CD4-positive, CD25-positive, alpha-beta regulatory T cell (primary cell): Measurements from ENCODE around the gene PRKAG1. TPM values are rescaled to one million over a fixed set of nuclear protein-coding genes. Genes with fewer than 3 reads are reported as not detected.

Experiments
- ATAC-seq, 2 donors: fragments of 150-1000 bp; cut with Tn5 transposase; one replicate each; pipeline ENCODE4 v1.10.0; 2021; ENCODE audit warnings: low read depth in 2 of 2, moderate number of reproducible peaks in 2 of 2, moderate library complexity in 1 of 2
- DNase-seq, 3 donors: peaks; one replicate each; pipeline versions ENCODE4 v3.0.0 to v3.0.0-alpha.2; 2012 to 2022; ENCODE audit warnings: mixed read lengths in 1 of 3
- H3K27ac ChIP-seq: one replicate; pipeline ENCODE4 v1.7.0; 2013; ENCODE audit warnings: mild to moderate bottlenecking, low read length; ENCODE audit not compliant: insufficient read depth, poor library complexity, severe bottlenecking
- H3K27me3 ChIP-seq: one replicate; pipeline ENCODE4 v1.7.0; 2013; ENCODE audit warnings: low read length; ENCODE audit not compliant: control insufficient read depth, insufficient read depth
- H3K36me3 ChIP-seq: one replicate; pipeline ENCODE4 v1.7.0; 2013; ENCODE audit warnings: mild to moderate bottlenecking, low read length, moderate library complexity; ENCODE audit not compliant: control insufficient read depth, insufficient read depth
- H3K4me1 ChIP-seq: 2 replicates; pipeline ENCODE4 v1.7.0; 2013; ENCODE audit warnings: mild to moderate bottlenecking, low read length; ENCODE audit not compliant: insufficient read depth, control insufficient read depth, poor library complexity, severe bottlenecking
- H3K4me3 ChIP-seq: one replicate; pipeline ENCODE4 v1.7.0; 2013; ENCODE audit warnings: low read depth, mild to moderate bottlenecking, low read length, moderate library complexity
- H3K9me3 ChIP-seq, 2 experiments: 1 replicate in 1 of 2; 2 replicates in 1 of 2; pipeline ENCODE4 v1.7.0; 2013; ENCODE audit warnings: low read length in 2 of 2, mild to moderate bottlenecking in 1 of 2, moderate library complexity in 1 of 2; ENCODE audit not compliant: control insufficient read depth in 2 of 2
- H3K27ac Mint-ChIP-seq, 3 donors: one replicate each; pipeline ENCODE4 v1.8.0; 2020 to 2022; ENCODE audit warnings: mild to moderate bottlenecking in 3 of 3, mixed read lengths in 3 of 3, moderate library complexity in 2 of 3
- H3K27me3 Mint-ChIP-seq: one replicate; pipeline ENCODE4 v1.8.0; 2022; ENCODE audit warnings: mild to moderate bottlenecking, mixed read lengths
- H3K36me3 Mint-ChIP-seq: one replicate; pipeline ENCODE4 v1.8.0; 2020; ENCODE audit warnings: mixed read lengths
- H3K4me1 Mint-ChIP-seq, 4 donors: one replicate each; pipeline ENCODE4 v1.8.0; 2020 to 2022; ENCODE audit warnings: mixed read lengths in 4 of 4, mild to moderate bottlenecking in 1 of 4
- H3K4me3 Mint-ChIP-seq, 4 donors: one replicate each; pipeline ENCODE4 v1.8.0; 2020 to 2022; ENCODE audit warnings: mild to moderate bottlenecking in 4 of 4, mixed read lengths in 4 of 4, moderate library complexity in 3 of 4
- H3K9me3 Mint-ChIP-seq, 7 donors: one replicate each; pipeline ENCODE4 v1.8.0; 2020 to 2022; ENCODE audit warnings: mixed read lengths in 7 of 7, mild to moderate bottlenecking in 3 of 7, moderate library complexity in 2 of 7
- polyA plus RNA-seq, 4 donors: library from polyadenylated mRNA; unstranded; fragments of 300-500 nt; fragmentation: Illumina TruSeq; gene quantifications; one replicate each; pipeline ENCODE4 v1.2.3, GENCODE V29; 2021
- total RNA-seq: library from RNA; stranded (reverse); gene quantifications from one replicate; pipeline ENCODE4 v1.2.3, GENCODE V29; 2022

Gene PRKAG1
- total and polyA plus RNA-seq, 5 donors from 2014 or later = 51.3 to 83.8 (median 64.0) TPM

- no peak for DNase-seq
- H3K27ac ChIP-seq = no peak overlapping the region
- H3K4me1 ChIP-seq = peaks cover 50% of the 10 kb centered on the region
- H3K27me3 ChIP-seq = peaks cover 33% of the 10 kb centered on the region
- H3K4me3 ChIP-seq = no peak overlapping the region
- peaks cover 0 to 40% (median 17%) of the 10 kb centered on the region in 4 donors for H3K4me1 Mint-ChIP-seq
- H3K4me3 Mint-ChIP-seq = peak overlapping the region in 1 of 4 donors; percentile 9
- H3K36me3 ChIP-seq = no peaks in the 10 kb centered on the region
- H3K9me3 ChIP-seq = no peaks in the 10 kb centered on the region
- H3K9me3 Mint-ChIP-seq = peaks cover 0 to 6% (median 0%) of the 10 kb centered on the region in 7 donors
- ATAC-seq = no peak
- peaks cover 84% of the 10 kb centered on the region for H3K27me3 Mint-ChIP-seq
- peak overlapping the region in 1 of 3 donors; percentile 14 for H3K27ac Mint-ChIP-seq
- no peaks in the 10 kb centered on the region for H3K36me3 Mint-ChIP-seq
These were observed 45.0 kb downstream of the PRKAG1 start for GRCh38 chr12:48973531-48973930.

DNA sequence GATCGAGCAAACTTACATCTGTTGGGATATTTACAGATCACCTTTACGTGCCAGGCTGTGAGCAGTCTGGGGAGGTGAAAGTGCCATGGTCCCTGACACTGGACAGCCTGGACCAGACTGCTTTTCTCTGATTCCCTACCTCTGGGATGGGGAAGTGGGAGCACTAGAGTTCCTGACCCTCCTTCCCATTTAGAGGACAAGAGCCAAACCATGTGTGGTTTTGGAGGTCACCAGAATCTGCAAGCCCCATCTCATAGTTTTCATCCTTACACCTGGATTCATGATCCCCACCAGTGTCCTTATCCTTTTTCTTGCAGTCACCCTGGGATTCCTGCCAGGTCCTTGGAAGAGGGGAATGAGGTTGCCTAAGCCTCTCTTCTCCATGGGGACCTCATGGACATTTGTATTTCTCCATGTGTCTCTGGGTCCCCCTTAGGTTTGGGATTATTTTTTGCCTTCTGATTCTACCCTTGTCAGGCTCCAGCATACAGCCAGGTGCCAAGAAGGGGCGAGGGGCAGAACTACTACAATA is 45.6 kb downstream of the PRKAG1 start:
- H3K27me3 Mint-ChIP-seq = peaks cover 89% of the 10 kb centered on the region

DNA sequence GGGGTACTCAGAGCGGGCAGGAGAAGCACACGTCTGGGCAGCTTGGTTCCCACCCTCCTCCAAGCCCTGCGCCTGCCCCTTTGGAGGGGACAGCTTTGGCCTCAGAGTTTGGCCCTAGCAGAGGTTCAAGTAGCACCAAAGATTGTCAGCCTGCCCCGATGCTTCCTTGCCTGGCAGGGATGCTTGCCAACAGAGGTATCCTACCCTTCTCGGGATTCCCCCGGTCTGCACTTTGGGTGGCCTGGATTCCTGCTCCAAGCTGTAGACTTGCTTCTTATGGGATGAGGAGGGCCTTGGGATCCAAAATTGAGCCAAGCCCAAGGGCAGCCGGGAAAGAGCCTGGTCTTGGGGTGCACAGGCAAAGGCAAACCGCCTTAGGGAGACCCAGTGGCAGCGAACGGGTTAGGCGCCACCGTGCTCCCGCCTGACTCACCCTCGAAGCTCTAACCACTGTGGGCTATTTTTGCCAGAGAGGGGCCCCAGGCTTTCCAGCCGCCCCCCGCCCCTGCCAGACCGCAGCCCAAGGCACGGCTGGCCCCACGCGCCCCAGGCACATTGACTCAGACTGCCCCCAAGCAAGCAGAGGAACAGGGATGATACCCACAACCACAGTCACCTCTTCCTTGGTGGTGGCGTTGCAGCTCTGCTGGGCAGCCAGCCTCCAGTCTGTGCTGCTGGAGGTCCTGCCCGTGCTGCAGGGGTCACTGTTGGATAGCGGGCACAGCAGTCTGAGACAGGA is 46.2 kb downstream of the PRKAG1 start:
- peaks cover 90% of the 10 kb centered on the region for H3K27me3 Mint-ChIP-seq
- no peak for ATAC-seq
- H3K27me3 ChIP-seq = peaks cover 30% of the 10 kb centered on the region
- no peaks in the 10 kb centered on the region for H3K36me3 ChIP-seq
- no peak overlapping the region for H3K27ac Mint-ChIP-seq
- H3K4me3 ChIP-seq = no peak overlapping the region
- H3K27ac ChIP-seq = no peak overlapping the region
- DNase-seq = no peak
- H3K4me3 Mint-ChIP-seq = peak overlapping the region in 2 of 4 donors; percentile 42 to 83
- H3K36me3 Mint-ChIP-seq = no peaks in the 10 kb centered on the region
- H3K9me3 Mint-ChIP-seq = peaks cover 0 to 4% (median 0%) of the 10 kb centered on the region in 7 donors
- H3K4me1 Mint-ChIP-seq = peaks cover 0 to 34% (median 15%) of the 10 kb centered on the region in 4 donors
- H3K9me3 ChIP-seq = no peaks in the 10 kb centered on the region
- peaks cover 39% of the 10 kb centered on the region for H3K4me1 ChIP-seq

More for the DNA sequence above, 45.6 kb downstream of the PRKAG1 start:
- no peaks in the 10 kb centered on the region for H3K36me3 Mint-ChIP-seq
- Histone ChIP-seq H3K4me3 (no peak overlapping the region), H3K36me3 (no peaks in the 10 kb centered on the region), H3K9me3 (no peaks in the 10 kb centered on the region), H3K27me3 (peaks cover 33% of the 10 kb centered on the region), H3K27ac (no peak overlapping the region), H3K4me1 (peaks cover 45% of the 10 kb centered on the region)
- H3K27ac Mint-ChIP-seq = peak overlapping the region in 1 of 3 donors; percentile 14
- H3K4me1 Mint-ChIP-seq = peaks cover 0 to 39% (median 17%) of the 10 kb centered on the region in 4 donors
- DNase-seq (no peak), ATAC-seq (no peak)
- peaks cover 0 to 6% (median 0%) of the 10 kb centered on the region in 7 donors for H3K9me3 Mint-ChIP-seq
- peak overlapping the region in 1 of 4 donors; percentile 42 for H3K4me3 Mint-ChIP-seq

DNA sequence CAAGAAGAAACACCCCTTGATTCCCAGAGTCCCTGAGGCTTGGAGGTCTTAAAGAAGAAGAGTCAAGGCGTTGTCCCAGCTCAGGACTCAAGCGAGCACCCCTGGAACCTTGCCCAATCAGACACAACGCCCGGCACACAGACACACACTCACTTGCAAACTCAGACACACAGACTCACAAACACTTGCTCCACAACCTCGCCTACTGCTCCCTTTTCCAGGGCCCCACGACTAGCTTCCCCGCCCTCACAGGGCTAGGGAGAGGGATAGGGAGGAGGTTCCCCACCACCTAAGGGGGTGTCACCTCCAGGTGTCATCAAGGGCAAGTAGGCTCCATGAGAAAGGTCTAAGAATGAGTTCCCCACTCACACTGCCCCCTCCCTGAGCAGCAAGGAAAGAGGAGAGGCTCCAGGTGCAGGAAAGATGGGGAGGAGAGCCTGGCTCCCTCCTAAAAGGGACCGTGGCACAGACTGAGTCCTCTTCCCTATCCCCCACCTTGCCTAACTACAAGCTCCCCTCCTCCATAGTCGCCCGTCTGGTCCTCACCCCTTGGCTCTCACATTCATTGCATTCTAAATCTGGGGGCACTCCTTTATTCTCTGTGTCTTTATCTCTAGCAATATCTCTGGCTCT is 47.8 kb downstream of the PRKAG1 start:
- no peak for DNase-seq
- Mint-ChIP-seq H3K9me3 (peaks cover 0 to 4% (median 0%) of the 10 kb centered on the region in 7 donors), H3K27me3 (peaks cover 82% of the 10 kb centered on the region), H3K36me3 (no peaks in the 10 kb centered on the region), H3K4me3 (peak overlapping the region; percentile 34 to 70 (median 61)), H3K27ac (peak overlapping the region in 1 of 3 donors; percentile 49), H3K4me1 (peaks cover 0 to 30% (median 13%) of the 10 kb centered on the region in 4 donors)
- ATAC-seq = no peak
- H3K4me3 ChIP-seq = no peak overlapping the region
- H3K27me3 ChIP-seq = peaks cover 22% of the 10 kb centered on the region
- H3K27ac ChIP-seq = no peak overlapping the region
- H3K9me3 ChIP-seq = no peaks in the 10 kb centered on the region
- H3K4me1 ChIP-seq = peaks cover 35% of the 10 kb centered on the region
- no peaks in the 10 kb centered on the region for H3K36me3 ChIP-seq

GRCh38 chr12:48969833-48970701 is 48.5 kb downstream of the PRKAG1 start:
- H3K4me1 ChIP-seq = peaks cover 35% of the 10 kb centered on the region
- Mint-ChIP-seq H3K36me3 (no peaks in the 10 kb centered on the region), H3K4me1 (peaks cover 0 to 30% (median 13%) of the 10 kb centered on the region in 4 donors), H3K27ac (no peak overlapping the region), H3K4me3 (peak overlapping the region in 3 of 4 donors; percentile 34 to 70 (median 39)), H3K27me3 (peaks cover 75% of the 10 kb centered on the region), H3K9me3 (peaks cover 0 to 6% (median 0%) of the 10 kb centered on the region in 7 donors)
- peaks cover 22% of the 10 kb centered on the region for H3K27me3 ChIP-seq
- ATAC-seq (peak; percentile 53 to 65), DNase-seq (peak; percentile 16 to 43 (median 30))
- H3K36me3 ChIP-seq = no peaks in the 10 kb centered on the region
- no peak overlapping the region for H3K4me3 ChIP-seq
- no peak overlapping the region for H3K27ac ChIP-seq
- no peaks in the 10 kb centered on the region for H3K9me3 ChIP-seq

- H3K36me3 Mint-ChIP-seq = no peaks in the 10 kb centered on the region
- peaks cover 73% of the 10 kb centered on the region for H3K27me3 Mint-ChIP-seq
- no peak overlapping the region for H3K4me3 ChIP-seq
- peak overlapping the region in 2 of 4 donors; percentile 48 to 73 for H3K4me3 Mint-ChIP-seq
- DNase-seq = no peak
- no peaks in the 10 kb centered on the region for H3K9me3 ChIP-seq
- peaks cover 0 to 2% (median 0%) of the 10 kb centered on the region in 7 donors for H3K9me3 Mint-ChIP-seq
- no peak for ATAC-seq
- no peaks in the 10 kb centered on the region for H3K36me3 ChIP-seq
- no peak overlapping the region for H3K27ac Mint-ChIP-seq
- peaks cover 22% of the 10 kb centered on the region for H3K27me3 ChIP-seq
- peaks cover 35% of the 10 kb centered on the region for H3K4me1 ChIP-seq
- peaks cover 0 to 30% (median 13%) of the 10 kb centered on the region in 4 donors for H3K4me1 Mint-ChIP-seq
- no peak overlapping the region for H3K27ac ChIP-seq
These were observed 49.3 kb downstream of the PRKAG1 start for GRCh38 chr12:48969160-48969771.

- DNase-seq (no peak), ATAC-seq (no peak)
- H3K27me3 ChIP-seq = peaks cover 20% of the 10 kb centered on the region
- peaks cover 0 to 30% (median 13%) of the 10 kb centered on the region in 4 donors for H3K4me1 Mint-ChIP-seq
- H3K4me3 ChIP-seq = no peak overlapping the region
- peaks cover 0 to 2% (median 0%) of the 10 kb centered on the region in 7 donors for H3K9me3 Mint-ChIP-seq
- H3K27me3 Mint-ChIP-seq = peaks cover 74% of the 10 kb centered on the region
- H3K27ac ChIP-seq = no peak overlapping the region
- no peak overlapping the region for H3K4me3 Mint-ChIP-seq
- H3K36me3 Mint-ChIP-seq = no peaks in the 10 kb centered on the region
- peak overlapping the region in 1 of 3 donors; percentile 72 for H3K27ac Mint-ChIP-seq
- no peaks in the 10 kb centered on the region for H3K9me3 ChIP-seq
- peaks cover 30% of the 10 kb centered on the region for H3K4me1 ChIP-seq
- no peaks in the 10 kb centered on the region for H3K36me3 ChIP-seq
These were observed 50.1 kb downstream of the PRKAG1 start for GRCh38 chr12:48968467-48968866.
